ENCODE results near the gene FBXL7. TPM values are rescaled to one million over a fixed set of nuclear protein-coding genes. Genes with fewer than 3 reads are reported as not detected.

FBXL7 gene
- total and polyA plus RNA-seq, 2 experiments from 2014 or later = 3.2 to 7.5 TPM

GRCh38 chr5:15474143-15474719 is 25.7 kb upstream of the FBXL7 start:
- H2AFZ ChIP-seq = no peak overlapping the region
- in situ Hi-C loops (cut with MboI) = loop anchor here (25.0 kb wide), 1 partner anchor 513 kb away; no protein-coding TSS in a partner anchor

GRCh38 chr5:15475367-15475766 is 24.6 kb upstream of the FBXL7 start:
- H3K9me2 ChIP-seq (ENCODE audit: insufficient read depth) = no peaks in the 10 kb centered on the region
- no peaks in the 10 kb centered on the region for H3F3A ChIP-seq (ENCODE audit: insufficient read depth)
- no peaks in the 10 kb centered on the region for H3K4me1 ChIP-seq (ENCODE audit: insufficient read depth)
- H3K4me2 ChIP-seq (ENCODE audit: unreplicated experiment) = no peak overlapping the region
- TF ChIP-seq EZH2phosphoT487 (IDR thresholded peaks at IDR 0.05; ENCODE audit: insufficient read depth, low read depth) (no peak), EZH2 (IDR thresholded peaks at IDR 0.05; ENCODE audit: insufficient read depth, poor library complexity, severe bottlenecking) (no peak)
- H3K79me2 ChIP-seq (ENCODE audit: insufficient read depth) = no peaks in the 10 kb centered on the region
- no peak overlapping the region for H3K9ac ChIP-seq
- H3K27me3 ChIP-seq (replicated peaks; ENCODE audit: insufficient read depth) = peaks cover 19% of the 10 kb centered on the region
- 61 to 65% methylated on average over 7 of the region's 7 CpGs for WGBS, 2 experiments (ENCODE audit: low coverage in 1 of 2, low lambda C conversion rate in 2 of 2, missing lambda C conversion rate in 2 of 2)
- H2AFZ ChIP-seq = no peak overlapping the region
- in situ Hi-C loops (cut with MboI) = no loop called here
- no peak overlapping the region for H3K27ac ChIP-seq
- no peaks in the 10 kb centered on the region for H4K20me1 ChIP-seq (ENCODE audit: insufficient read depth)
- no peaks in the 10 kb centered on the region for H3K9me3 ChIP-seq (ENCODE audit: low read depth)
- no peaks in the 10 kb centered on the region for H3K36me3 ChIP-seq (ENCODE audit: low read depth)
- no peak overlapping the region for H3K4me3 ChIP-seq
- DNase-seq = no peak

More at GRCh38 chr5:15474143-15474719, 25.7 kb upstream of the FBXL7 start:
- Histone ChIP-seq H3K9me3 (ENCODE audit: low read depth) (no peaks in the 10 kb centered on the region), H3K27ac (no peak overlapping the region), H3K4me3 (no peak overlapping the region), H3K79me2 (ENCODE audit: insufficient read depth) (no peaks in the 10 kb centered on the region), H3K9me2 (ENCODE audit: insufficient read depth) (no peaks in the 10 kb centered on the region), H3K4me2 (ENCODE audit: unreplicated experiment) (no peak overlapping the region), H3K27me3 (replicated peaks; ENCODE audit: insufficient read depth) (peaks cover 18% of the 10 kb centered on the region), H4K20me1 (ENCODE audit: insufficient read depth) (no peaks in the 10 kb centered on the region), H3K9ac (no peak overlapping the region), H3K4me1 (ENCODE audit: insufficient read depth) (no peaks in the 10 kb centered on the region), H3F3A (ENCODE audit: insufficient read depth) (no peaks in the 10 kb centered on the region), H3K36me3 (ENCODE audit: low read depth) (no peaks in the 10 kb centered on the region)
- no peak for TF ChIP-seq EZH2 (IDR thresholded peaks at IDR 0.05; ENCODE audit: insufficient read depth, poor library complexity, severe bottlenecking)
- no peak for DNase-seq

GRCh38 chr5:15476977-15477376 is 23.0 kb upstream of the FBXL7 start:
- no peak overlapping the region for H3K27ac ChIP-seq
- WGBS, 2 experiments (ENCODE audit: low coverage in 1 of 2, low lambda C conversion rate in 2 of 2, missing lambda C conversion rate in 2 of 2) = 57 to 63% methylated on average over 3 of the region's 3 CpGs
- H4K20me1 ChIP-seq (ENCODE audit: insufficient read depth) = no peaks in the 10 kb centered on the region
- H3K9me2 ChIP-seq (ENCODE audit: insufficient read depth) = no peaks in the 10 kb centered on the region
- no peak overlapping the region for H3K9ac ChIP-seq
- H3K4me1 ChIP-seq (ENCODE audit: insufficient read depth) = no peaks in the 10 kb centered on the region
- H3F3A ChIP-seq (ENCODE audit: insufficient read depth) = no peaks in the 10 kb centered on the region
- H3K27me3 ChIP-seq (replicated peaks; ENCODE audit: insufficient read depth) = peaks cover 28% of the 10 kb centered on the region
- H2AFZ ChIP-seq = no peak overlapping the region
- DNase-seq = no peak
- no peak overlapping the region for H3K4me3 ChIP-seq
- no peaks in the 10 kb centered on the region for H3K79me2 ChIP-seq (ENCODE audit: insufficient read depth)
- TF ChIP-seq EZH2phosphoT487 (IDR thresholded peaks at IDR 0.05; ENCODE audit: insufficient read depth, low read depth) (no peak), EZH2 (IDR thresholded peaks at IDR 0.05; ENCODE audit: insufficient read depth, poor library complexity, severe bottlenecking) (no peak)
- no peaks in the 10 kb centered on the region for H3K36me3 ChIP-seq (ENCODE audit: low read depth)
- in situ Hi-C loops (cut with MboI) = no loop called here
- H3K4me2 ChIP-seq (ENCODE audit: unreplicated experiment) = no peak overlapping the region
- H3K9me3 ChIP-seq (ENCODE audit: low read depth) = no peaks in the 10 kb centered on the region

- H3K4me3 ChIP-seq = no peak overlapping the region
- H3K27ac ChIP-seq = no peak overlapping the region
- WGBS, 2 experiments (ENCODE audit: low coverage in 1 of 2, low lambda C conversion rate in 2 of 2, missing lambda C conversion rate in 2 of 2) = 39 to 48% methylated on average over 2 of the region's 2 CpGs
- no peak overlapping the region for H3K9ac ChIP-seq
- DNase-seq = no peak
- no peaks in the 10 kb centered on the region for H3F3A ChIP-seq (ENCODE audit: insufficient read depth)
- H3K9me3 ChIP-seq (ENCODE audit: low read depth) = no peaks in the 10 kb centered on the region
- TF ChIP-seq EZH2phosphoT487 (IDR thresholded peaks at IDR 0.05; ENCODE audit: insufficient read depth, low read depth) = no peak
- TF ChIP-seq EZH2 (IDR thresholded peaks at IDR 0.05; ENCODE audit: insufficient read depth, poor library complexity, severe bottlenecking) = no peak
- H3K9me2 ChIP-seq (ENCODE audit: insufficient read depth) = no peaks in the 10 kb centered on the region
- in situ Hi-C loops (cut with MboI) = no loop called here
- no peak overlapping the region for H2AFZ ChIP-seq
- H4K20me1 ChIP-seq (ENCODE audit: insufficient read depth) = no peaks in the 10 kb centered on the region
- no peaks in the 10 kb centered on the region for H3K79me2 ChIP-seq (ENCODE audit: insufficient read depth)
- H3K4me1 ChIP-seq (ENCODE audit: insufficient read depth) = no peaks in the 10 kb centered on the region
- peaks cover 38% of the 10 kb centered on the region for H3K27me3 ChIP-seq (replicated peaks; ENCODE audit: insufficient read depth)
- no peaks in the 10 kb centered on the region for H3K36me3 ChIP-seq (ENCODE audit: low read depth)
- no peak overlapping the region for H3K4me2 ChIP-seq (ENCODE audit: unreplicated experiment)
Measured at GRCh38 chr5:15480436-15480835, 19.5 kb upstream of the FBXL7 start.

All from GM23248 (cell line).